Smooth muscle cell (in vitro differentiated cells): ENCODE results near the gene ORM1. TPM values are rescaled to one million over a fixed set of nuclear protein-coding genes. Genes with fewer than 3 reads are reported as not detected.

Experiments
- DNase-seq: peaks from one replicate; lab custom pipeline; 2025; ENCODE audit not compliant: unreplicated experiment; lab: John Stamatoyannopoulos, UW
- H2AFZ ChIP-seq: fragments of 200-600 bp; sonication (generic); 2 replicates; pipeline ENCODE4 v1.6.0; 2016; ENCODE audit warnings: antibody characterized with exemption, low read depth, mild to moderate bottlenecking
- H3F3A ChIP-seq: fragments of 200-600 bp; sonication (generic); 2 replicates; pipeline ENCODE4 v1.6.0; 2017; ENCODE audit warnings: antibody characterized with exemption, low read depth
- H3K27ac ChIP-seq: fragments of 200-600 bp; sonication (generic); 2 replicates; pipeline ENCODE4 v1.5.1; 2016; ENCODE audit warnings: low read depth, mild to moderate bottlenecking
- H3K27me3 ChIP-seq: fragments of 200-600 bp; sonication (generic); 2 replicates; pipeline ENCODE4 v1.6.1; 2016; ENCODE audit warnings: low read depth, mild to moderate bottlenecking
- H3K36me3 ChIP-seq: fragments of 200-600 bp; sonication (generic); 2 replicates; pipeline ENCODE4 v1.5.1; 2016; ENCODE audit warnings: low read depth
- H3K4me1 ChIP-seq: fragments of 200-600 bp; sonication (generic); 2 replicates; pipeline ENCODE4 v1.5.1; 2016; ENCODE audit warnings: low read depth
- H3K4me2 ChIP-seq: fragments of 200-600 bp; sonication (generic); 2 replicates; pipeline ENCODE4 v1.6.0; 2016; ENCODE audit warnings: mild to moderate bottlenecking
- H3K4me3 ChIP-seq: fragments of 200-600 bp; sonication (generic); 2 replicates; pipeline ENCODE4 v1.5.1; 2016; ENCODE audit warnings: mild to moderate bottlenecking
- H3K79me2 ChIP-seq: fragments of 200-600 bp; sonication (generic); 2 replicates; pipeline ENCODE4 v1.6.0; 2016; ENCODE audit warnings: low read depth, mild to moderate bottlenecking
- H3K9ac ChIP-seq: fragments of 200-600 bp; sonication (generic); 2 replicates; pipeline ENCODE4 v1.6.0; 2016; ENCODE audit warnings: low read depth
- H3K9me3 ChIP-seq: fragments of 200-600 bp; sonication (generic); replicated peaks from 2 replicates; pipeline ENCODE4 v1.5.1; 2016; ENCODE audit warnings: low read depth
- H4K20me1 ChIP-seq: fragments of 200-600 bp; sonication (generic); 2 replicates; pipeline ENCODE4 v1.6.0; 2016; ENCODE audit warnings: low read depth
- CTCF ChIP-seq: fragments of 200-600 bp; sonication (generic); IDR thresholded peaks from 2 replicates; pipeline ENCODE4 v1.5.1; 2017; ENCODE audit warnings: borderline replicate concordance, mild to moderate bottlenecking, antibody characterized with exemption; ENCODE audit not compliant: insufficient read depth, poor library complexity, severe bottlenecking
- WGBS: methylation state at CpG from one replicate; pipeline ENCODE4 v1.1.7; 2016; ENCODE audit warnings: low lambda C conversion rate; 5-methylcytosine and 5-hydroxymethylcytosine counted together
- polyA plus RNA-seq: library from polyadenylated mRNA; unstranded; fragments of >200 nt; fragmentation: Nextera tagmentation; extraction: Ambion mirVana; gene quantifications from 2 replicates; pipeline ENCODE4 v1.2.1, GENCODE V29; 2016
- total RNA-seq: library from RNA; depleted of rRNA; stranded (reverse); fragments of >200 nt; gene quantifications from 2 replicates; pipeline ENCODE4 v1.2.3, GENCODE V29; 2014

The ORM1 gene
- total and polyA plus RNA-seq, 2 experiments from 2014 or later: 0.74 TPM; not detected in 1

- no peak overlapping the region for H3K9ac ChIP-seq
- no peaks in the 10 kb centered on the region for H3K36me3 ChIP-seq
- H3F3A ChIP-seq: no peaks in the 10 kb centered on the region
- no peaks in the 10 kb centered on the region for H3K79me2 ChIP-seq
- TF ChIP-seq CTCF: no peak
- 83% methylated on average over 9 of the region's 9 CpGs for WGBS
- no peaks in the 10 kb centered on the region for H4K20me1 ChIP-seq
- H3K4me1 ChIP-seq: no peaks in the 10 kb centered on the region
- no peaks in the 10 kb centered on the region for H3K9me3 ChIP-seq
- H2AFZ ChIP-seq: no peak overlapping the region
- H3K27ac ChIP-seq: no peak overlapping the region
- H3K4me2 ChIP-seq: no peak overlapping the region
- DNase-seq: no peak
- H3K4me3 ChIP-seq: no peak overlapping the region
- H3K27me3 ChIP-seq: no peaks in the 10 kb centered on the region
Observed at GRCh38 chr9:114372921-114373448, 50.1 kb downstream of the ORM1 start.

- WGBS: 95% methylated on average over 16 of the region's 16 CpGs
- no peak for DNase-seq
- H3K9me3 ChIP-seq: no peaks in the 10 kb centered on the region
Observed at GRCh38 chr9:114373960-114374730, 51.2 kb downstream of the ORM1 start.

GRCh38 chr9:114374936-114375335 is 52.0 kb downstream of the ORM1 start:
- no peak for TF ChIP-seq CTCF
- H3K36me3 ChIP-seq: no peaks in the 10 kb centered on the region
- peaks cover 8% of the 10 kb centered on the region for H4K20me1 ChIP-seq
- no peaks in the 10 kb centered on the region for H3K27me3 ChIP-seq
- H3K9ac ChIP-seq: no peak overlapping the region
- H3K4me3 ChIP-seq: no peak overlapping the region
- no peak for DNase-seq
- H3K79me2 ChIP-seq: no peaks in the 10 kb centered on the region
- H2AFZ ChIP-seq: no peak overlapping the region
- WGBS: 85% methylated on average over 9 of the region's 9 CpGs
- no peak overlapping the region for H3K4me2 ChIP-seq
- no peaks in the 10 kb centered on the region for H3K9me3 ChIP-seq
- no peak overlapping the region for H3K27ac ChIP-seq
- H3K4me1 ChIP-seq: no peaks in the 10 kb centered on the region
- H3F3A ChIP-seq: no peaks in the 10 kb centered on the region

More at GRCh38 chr9:114373960-114374730, 51.2 kb downstream of the ORM1 start:
- H3K36me3 ChIP-seq: no peaks in the 10 kb centered on the region
- H4K20me1 ChIP-seq: peaks cover 6% of the 10 kb centered on the region
- no peak overlapping the region for H3K9ac ChIP-seq
- H3F3A ChIP-seq: no peaks in the 10 kb centered on the region
- no peak overlapping the region for H3K27ac ChIP-seq
- H3K4me2 ChIP-seq: no peak overlapping the region
- no peak overlapping the region for H2AFZ ChIP-seq
- no peaks in the 10 kb centered on the region for H3K79me2 ChIP-seq
- no peaks in the 10 kb centered on the region for H3K4me1 ChIP-seq
- H3K27me3 ChIP-seq: no peaks in the 10 kb centered on the region
- TF ChIP-seq CTCF: no peak
- no peak overlapping the region for H3K4me3 ChIP-seq
